HFFc6 (cell line): Measurements from ENCODE around the gene MIGA2. TPM values are rescaled to one million over a fixed set of nuclear protein-coding genes. Genes with fewer than 3 reads are reported as not detected.
"Not testable (repeated sequence)": the region's sequence is repeated elsewhere in the genome, so short reads cannot be mapped to it uniquely, and the experiment has no call there.

Experiments
- DNase-seq: peaks from one replicate; pipeline ENCODE4 v3.0.0-alpha.2; 2018
- H3K27ac Mint-ChIP-seq: 2 replicates; pipeline ENCODE4 v1.8.0; 2020; ENCODE audit warnings: mild to moderate bottlenecking, mixed read lengths
- H3K27me3 Mint-ChIP-seq: 2 replicates; pipeline ENCODE4 v1.8.0; 2021; ENCODE audit warnings: mild to moderate bottlenecking, moderate library complexity, mixed read lengths; ENCODE audit not compliant: insufficient read depth
- H3K36me3 Mint-ChIP-seq: 2 replicates; pipeline ENCODE4 v1.8.0; 2021; ENCODE audit warnings: low read depth, mixed read lengths
- H3K4me1 Mint-ChIP-seq: 2 replicates; pipeline ENCODE4 v1.8.0; 2020; ENCODE audit warnings: low read depth, mixed read lengths
- H3K4me3 Mint-ChIP-seq: 2 replicates; pipeline ENCODE4 v1.8.0; 2020; ENCODE audit warnings: mild to moderate bottlenecking, moderate library complexity, mixed read lengths
- H3K9me3 Mint-ChIP-seq: 2 replicates; pipeline ENCODE4 v1.8.0; 2020; ENCODE audit warnings: mild to moderate bottlenecking, mixed read lengths
- CTCF ChIP-seq: fragments of 200-600 bp; sonication (generic); IDR thresholded peaks from 2 replicates; pipeline ENCODE4 v1.5.0; 2021; ENCODE audit warnings: antibody characterized with exemption, mild to moderate bottlenecking
- total RNA-seq, 6 experiments: library from RNA; stranded (reverse); fragmentation: NEBNext Ultra II Directional; extraction: Animal tissue kit (Norgen Biotek cat#: 25700); gene quantifications; 2 replicates in 1 of 6; 3 replicates in 5 of 6; pipeline ENCODE4 v1.2.3, GENCODE V29; 2021

The MIGA2 gene
- total RNA-seq, 6 experiments from 2014 or later = 20.2 to 30.2 (median 22.2) TPM

GRCh38 chr9:129033216-129033615 lies 3.2 kb upstream of the MIGA2 start:
- no peak for TF ChIP-seq CTCF
- H3K27me3 Mint-ChIP-seq = peaks cover 1% of the 10 kb centered on the region; the same call in 1 of the 2 replicates
- no peaks in the 10 kb centered on the region for H3K9me3 Mint-ChIP-seq
- H3K4me1 Mint-ChIP-seq = peaks cover 20% of the 10 kb centered on the region
- no peak overlapping the region for H3K4me3 Mint-ChIP-seq
- no peaks in the 10 kb centered on the region for H3K36me3 Mint-ChIP-seq
- no peak overlapping the region for H3K27ac Mint-ChIP-seq
- no peak for DNase-seq

- peak overlapping the region; percentile 76 for H3K27ac Mint-ChIP-seq
- not testable (repeated sequence) for DNase-seq, H3K36me3 Mint-ChIP-seq, H3K9me3 Mint-ChIP-seq, H3K27me3 Mint-ChIP-seq
- peak overlapping the region; percentile 96 for H3K4me3 Mint-ChIP-seq
- H3K4me1 Mint-ChIP-seq = peaks cover 24% of the 10 kb centered on the region
These were observed 588 bp upstream of the MIGA2 start for GRCh38 chr9:129035838-129036237.

GRCh38 chr9:129036923-129037766 lies 719 bp downstream of the MIGA2 start:
- Mint-ChIP-seq H3K9me3 (no peaks in the 10 kb centered on the region), H3K4me3 (peak overlapping the region; percentile 96), H3K27me3 (peaks cover 1% of the 10 kb centered on the region; the same call in 1 of the 2 replicates), H3K4me1 (peaks cover 24% of the 10 kb centered on the region), H3K36me3 (peaks cover 5% of the 10 kb centered on the region; the same call in 1 of the 2 replicates), H3K27ac (peak overlapping the region; percentile 79)
- no peak for TF ChIP-seq CTCF
- no peak for DNase-seq

- Mint-ChIP-seq H3K36me3 (peaks cover 5% of the 10 kb centered on the region; the same call in 1 of the 2 replicates), H3K4me3 (peak overlapping the region; percentile 96), H3K27ac (peak overlapping the region; percentile 79), H3K4me1 (peaks cover 24% of the 10 kb centered on the region), H3K9me3 (no peaks in the 10 kb centered on the region), H3K27me3 (no peaks in the 10 kb centered on the region)
- DNase-seq = no peak
- TF ChIP-seq CTCF = no peak
These were observed 1.3 kb downstream of the MIGA2 start for GRCh38 chr9:129037767-129038098.

- Mint-ChIP-seq H3K27me3 (no peaks in the 10 kb centered on the region), H3K27ac (peak overlapping the region; percentile 79; the same call in 1 of the 2 replicates), H3K4me3 (peak overlapping the region; percentile 96), H3K36me3 (peaks cover 5% of the 10 kb centered on the region; the same call in 1 of the 2 replicates), H3K4me1 (peaks cover 24% of the 10 kb centered on the region), H3K9me3 (no peaks in the 10 kb centered on the region)
- TF ChIP-seq CTCF = no peak
- no peak for DNase-seq
These were observed 1.9 kb downstream of the MIGA2 start for GRCh38 chr9:129038109-129038852.
